Measurements from ENCODE around the gene LUC7L3.
"Not testable (repeated sequence)": the region's sequence is repeated elsewhere in the genome, so short reads cannot be mapped to it uniquely, and the experiment has no call there.

LUC7L3 gene

DNA sequence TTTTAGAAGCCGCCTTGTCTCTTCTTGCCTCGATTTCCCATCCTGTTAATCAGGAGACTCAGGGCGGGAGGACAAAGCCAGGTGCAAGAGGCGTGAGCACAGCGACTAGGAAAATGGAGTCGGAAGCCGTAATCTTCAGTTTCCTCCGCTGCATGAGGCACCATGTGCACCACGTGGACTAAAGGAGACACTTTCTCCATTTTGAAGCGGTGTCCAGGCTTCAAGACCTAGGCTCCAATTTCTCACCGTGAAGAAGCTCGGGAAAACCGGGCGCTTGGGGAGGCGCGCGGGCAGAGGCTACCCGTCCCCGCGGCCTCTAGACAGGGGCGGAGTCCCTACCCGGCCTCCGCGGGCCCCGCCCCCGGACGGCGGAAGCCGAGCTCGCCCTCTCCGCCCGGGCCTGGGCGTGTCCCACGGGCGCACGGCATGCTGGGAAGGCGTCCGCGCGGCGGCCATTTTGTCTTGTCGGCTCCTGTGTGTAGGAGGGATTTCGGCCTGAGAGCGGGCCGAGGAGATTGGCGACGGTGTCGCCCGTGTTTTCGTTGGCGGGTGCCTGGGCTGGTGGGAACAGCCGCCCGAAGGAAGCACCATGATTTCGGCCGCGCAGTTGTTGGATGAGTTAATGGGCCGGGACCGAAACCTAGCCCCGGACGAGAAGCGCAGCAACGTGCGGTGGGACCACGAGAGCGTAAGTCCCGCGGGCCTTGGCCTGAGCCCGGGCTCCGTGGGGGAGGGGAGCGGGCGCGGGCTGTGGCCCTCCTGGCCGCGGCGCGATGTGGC, at the start of gene LUC7L3:
Gene LUC7L3 (plus strand): TSS at position 460 of the 780 bp plus-strand sequence. CDS start 130 bp downstream, at position 590.
- DNase-seq (ENCODE audit: low read depth in 2 of 2): peak; percentile 82 to 84

DNA sequence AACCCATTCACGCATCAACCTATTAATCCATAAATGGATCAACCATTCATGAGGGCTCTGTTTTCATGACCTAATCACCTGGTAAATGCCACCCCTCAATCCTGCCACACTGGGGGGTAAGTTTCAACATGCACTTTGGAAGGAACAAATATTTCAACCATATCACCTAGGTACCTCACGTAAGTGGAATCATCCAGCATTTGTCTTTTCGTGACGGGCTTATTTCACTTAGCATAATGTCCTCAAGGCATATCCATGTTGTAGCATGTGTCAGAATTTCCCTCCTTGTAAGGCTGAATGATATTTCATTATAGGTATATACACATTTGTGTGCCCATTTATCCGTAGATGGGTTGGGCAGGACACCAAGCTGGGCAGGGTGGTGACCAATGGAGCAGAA, 47.3 kb upstream of the LUC7L3 start:
- no peak for DNase-seq (ENCODE audit: low read depth in 2 of 2)

DNA sequence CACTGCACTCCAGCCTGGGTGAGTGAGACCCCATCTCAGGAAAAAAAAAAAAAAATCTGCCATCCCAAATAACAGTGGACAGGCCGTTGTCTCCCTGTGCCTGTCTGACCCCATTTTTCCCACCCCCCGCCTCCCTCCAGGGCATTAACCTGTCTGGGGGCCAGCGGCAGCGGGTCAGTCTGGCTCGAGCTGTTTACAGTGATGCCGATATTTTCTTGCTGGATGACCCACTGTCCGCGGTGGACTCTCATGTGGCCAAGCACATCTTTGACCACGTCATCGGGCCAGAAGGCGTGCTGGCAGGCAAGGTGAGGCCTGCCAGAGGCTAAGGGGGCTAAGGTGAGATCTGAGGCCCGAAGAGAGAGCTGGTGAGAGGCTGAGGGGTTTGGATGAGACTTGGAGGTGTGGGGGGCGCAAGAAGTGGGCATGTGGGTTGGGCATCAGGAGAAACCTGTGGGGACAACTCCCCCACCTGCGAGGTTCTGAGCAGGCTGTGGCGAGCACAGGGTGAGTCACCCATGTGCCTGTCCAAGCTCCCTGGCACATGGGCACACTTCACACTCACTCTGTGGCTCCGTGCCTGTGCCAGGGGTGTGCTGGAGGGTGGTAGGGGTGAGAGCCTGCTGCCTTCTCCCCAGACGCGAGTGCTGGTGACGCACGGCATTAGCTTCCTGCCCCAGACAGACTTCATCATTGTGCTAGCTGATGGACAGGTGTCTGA, 46.4 kb upstream of the LUC7L3 start:
- DNase-seq (ENCODE audit: low read depth in 2 of 2): no peak

GRCh38 chr17:50675190-50675589, 44.2 kb upstream of the LUC7L3 start:
- DNase-seq (ENCODE audit: low read depth in 2 of 2): no peak

- DNase-seq (ENCODE audit: low read depth in 2 of 2): no peak
Measured at GRCh38 chr17:50675627-50676026, 43.8 kb upstream of the LUC7L3 start.

GRCh38 chr17:50676065-50676975, 43.1 kb upstream of the LUC7L3 start:
- DNase-seq (ENCODE audit: low read depth in 2 of 2): no peak

GRCh38 chr17:50677851-50678375, 41.5 kb upstream of the LUC7L3 start:
- no peak for DNase-seq (ENCODE audit: low read depth in 2 of 2)

GRCh38 chr17:50679008-50679544, 40.3 kb upstream of the LUC7L3 start:
- no peak for DNase-seq (ENCODE audit: low read depth in 2 of 2)

GRCh38 chr17:50680126-50680525, 39.3 kb upstream of the LUC7L3 start:
- no peak for DNase-seq (ENCODE audit: low read depth in 2 of 2)

DNA sequence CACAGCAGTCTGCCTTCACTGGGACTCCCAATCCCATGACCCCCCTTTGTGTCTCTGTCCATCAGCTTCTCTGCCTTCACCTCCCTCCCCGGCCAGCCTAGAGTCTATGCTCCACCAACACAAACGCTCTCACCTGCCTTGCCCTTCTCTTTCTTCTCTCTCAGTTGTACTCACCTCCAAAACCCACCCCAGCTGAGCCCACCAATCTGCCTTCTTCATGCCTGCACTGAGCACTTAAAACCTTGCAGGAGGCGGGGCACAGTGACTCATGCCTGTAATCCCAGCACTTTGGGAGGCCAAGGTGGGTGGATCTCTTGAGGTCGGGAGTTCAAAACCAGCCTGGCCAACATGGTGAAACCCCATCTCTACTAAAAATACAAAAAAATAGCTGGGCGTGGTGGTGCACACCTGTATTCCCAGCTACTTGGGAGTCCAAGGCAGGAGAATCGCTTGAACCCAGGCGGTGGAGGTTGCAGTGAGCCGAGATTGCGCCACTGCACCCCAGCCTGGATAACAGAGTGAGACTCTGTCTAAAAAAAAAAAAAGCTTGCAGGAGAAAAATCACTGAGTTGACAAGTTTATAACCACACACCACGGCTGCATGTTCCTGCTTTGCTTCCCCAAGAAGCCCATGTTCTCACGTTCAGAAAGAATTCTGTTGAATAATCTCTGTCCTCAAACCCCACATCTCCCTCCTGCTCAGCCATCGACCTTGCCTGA, 38.7 kb upstream of the LUC7L3 start:
- not testable (repeated sequence) for DNase-seq (ENCODE audit: low read depth in 2 of 2)

DNA sequence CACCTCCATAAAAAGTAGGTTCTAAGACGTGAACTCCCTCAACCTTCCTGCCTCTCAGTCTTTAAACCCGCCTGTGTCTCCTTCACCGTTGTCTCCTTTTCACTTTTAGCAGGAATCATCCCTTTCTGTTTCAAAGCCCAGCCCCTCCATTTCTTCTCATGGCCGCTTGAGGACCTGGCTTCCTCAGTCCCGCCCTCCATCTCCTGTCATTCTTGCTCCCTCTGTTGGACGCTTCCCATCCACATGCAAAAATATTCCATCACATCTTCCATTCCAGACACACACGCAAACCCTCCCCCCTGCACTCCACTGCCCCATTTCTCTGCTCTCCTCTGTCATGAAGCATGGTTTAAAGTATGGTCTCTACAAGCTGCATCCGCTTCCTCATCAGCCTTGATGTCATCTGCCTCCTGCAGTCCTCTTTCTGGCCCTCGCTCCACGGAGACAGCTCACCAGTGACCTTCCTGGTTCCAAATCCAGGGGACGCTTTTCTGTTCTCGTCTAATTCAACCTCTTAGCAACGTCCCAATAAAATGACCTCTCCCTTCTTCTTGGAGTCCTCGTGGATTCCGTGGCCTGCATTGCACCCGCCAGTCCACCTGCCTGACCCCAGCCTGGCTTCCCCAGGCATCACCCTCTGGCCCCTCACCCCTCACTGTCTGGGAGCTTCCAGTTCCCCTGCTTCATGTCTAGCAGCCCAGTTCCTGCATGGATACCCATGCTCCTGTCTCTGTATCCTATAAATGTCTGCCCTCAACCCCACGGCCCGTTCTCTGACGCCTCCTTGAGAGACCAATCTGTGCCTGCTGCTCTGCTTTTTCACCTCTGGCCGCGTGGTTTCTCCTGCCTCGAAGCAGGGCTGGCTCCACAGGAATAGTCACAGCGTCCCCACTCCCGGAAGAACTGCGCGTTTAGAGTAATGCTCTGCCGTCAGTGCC, 37.9 kb upstream of the LUC7L3 start:
- DNase-seq (ENCODE audit: low read depth in 2 of 2): peak; percentile 54 to 66

- no peak for DNase-seq (ENCODE audit: low read depth in 2 of 2)
Measured at GRCh38 chr17:50682441-50682840, 37.0 kb upstream of the LUC7L3 start.

- no peak for DNase-seq (ENCODE audit: low read depth in 2 of 2)
Measured at GRCh38 chr17:50682938-50683337, 36.5 kb upstream of the LUC7L3 start.

DNA sequence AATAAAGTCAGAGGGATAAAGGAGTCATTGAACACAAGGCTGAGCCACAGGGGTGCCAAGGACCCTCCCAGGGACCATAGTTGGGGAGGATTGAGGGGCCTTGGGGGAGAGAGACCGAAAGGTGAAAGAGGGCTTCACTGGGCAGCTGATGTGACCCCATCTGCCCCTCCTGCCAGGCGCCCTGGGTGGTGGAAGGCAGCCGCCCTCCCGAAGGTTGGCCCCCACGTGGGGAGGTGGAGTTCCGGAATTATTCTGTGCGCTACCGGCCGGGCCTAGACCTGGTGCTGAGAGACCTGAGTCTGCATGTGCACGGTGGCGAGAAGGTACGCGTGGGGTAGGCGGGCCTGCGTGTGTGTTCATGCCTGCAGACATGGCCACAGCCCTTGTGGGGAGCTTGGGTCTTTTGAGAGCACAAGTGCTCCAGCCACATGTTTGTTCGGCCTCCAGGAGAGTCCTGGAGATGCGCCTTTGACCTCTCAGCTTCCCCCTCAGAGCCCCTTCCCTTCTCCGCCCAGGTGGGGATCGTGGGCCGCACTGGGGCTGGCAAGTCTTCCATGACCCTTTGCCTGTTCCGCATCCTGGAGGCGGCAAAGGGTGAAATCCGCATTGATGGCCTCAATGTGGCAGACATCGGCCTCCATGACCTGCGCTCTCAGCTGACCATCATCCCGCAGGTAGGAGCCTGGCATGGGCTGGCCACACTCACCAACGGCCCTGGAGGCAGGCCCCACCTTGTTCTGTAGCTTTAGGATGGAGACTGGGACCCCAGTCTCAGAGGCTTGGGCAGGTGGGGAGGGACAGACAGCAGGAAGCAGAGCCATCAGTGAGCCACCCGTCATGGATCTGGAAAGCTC, 35.7 kb upstream of the LUC7L3 start:
- no peak for DNase-seq (ENCODE audit: low read depth in 2 of 2)

GRCh38 chr17:50684288-50684611, 35.2 kb upstream of the LUC7L3 start:
- DNase-seq (ENCODE audit: low read depth in 2 of 2): no peak

- DNase-seq (ENCODE audit: low read depth in 2 of 2): no peak
Measured at GRCh38 chr17:50684612-50685333, 34.6 kb upstream of the LUC7L3 start.

- no peak for DNase-seq (ENCODE audit: low read depth in 2 of 2)
Measured at GRCh38 chr17:50685334-50685665, 34.1 kb upstream of the LUC7L3 start.

GRCh38 chr17:50685691-50686493, 33.5 kb upstream of the LUC7L3 start:
- no peak for DNase-seq (ENCODE audit: low read depth in 2 of 2)
